ENCODE measurements around the gene CDC42BPA.

GRCh38 chr1:226956942-226957713 lies 361.2 kb downstream of the CDC42BPA start:
- TF ChIP-seq ATF2 (CRISPR knock-in tag; IDR thresholded peaks at IDR 0.05) (no peak), PHF8 (IDR thresholded peaks at IDR 0.05; ENCODE audit: borderline replicate concordance, low read length) (no peak), EZH2 (IDR thresholded peaks at IDR 0.05; ENCODE audit: borderline replicate concordance, low read depth, low read length) (no peak), MYC (IDR thresholded peaks at IDR 0.05; ENCODE audit: low read depth, low read length) (no peak), MYC (CRISPR knock-in tag; IDR thresholded peaks at IDR 0.05; ENCODE audit: borderline replicate concordance, low read depth) (no peak), E2F4 (CRISPR knock-in tag; IDR thresholded peaks at IDR 0.05; ENCODE audit: low read depth) (no peak), TCF7 (IDR thresholded peaks at IDR 0.05; ENCODE audit: borderline replicate concordance) (no peak), ZNF274 (IDR thresholded peaks at IDR 0.05; ENCODE audit: borderline replicate concordance, low read depth, low read length) (no peak), POLR2AphosphoS5 (IDR thresholded peaks at IDR 0.05; ENCODE audit: control insufficient read depth, insufficient read depth, low read depth, low read length) (no peak), LARP7 (IDR thresholded peaks at IDR 0.05) (no peak), SRF (CRISPR knock-in tag; IDR thresholded peaks at IDR 0.05) (no peak), PTBP1 (IDR thresholded peaks at IDR 0.05; ENCODE audit: low read depth, low read length) (no peak)
